HG03039 (cell line): ENCODE results near the gene AK1.

ENCODE experiments used
- ATAC-seq: cut with Tn5 transposase; IDR thresholded peaks from one replicate; pipeline ENCODE4 v1.9.1; 2021; ENCODE audit warnings: mild to moderate bottlenecking, moderate library complexity; ENCODE audit not compliant: unreplicated experiment

The AK1 gene

GRCh38 chr9:127877566-127877998 lies at the start of gene AK1:
TSS of gene AK1 (minus strand) at chr9:127877675. CDS start at chr9:127874617, 3,058 bp downstream.
- no peak for ATAC-seq

- ATAC-seq = no peak
Observed at GRCh38 chr9:127926906-127927200, 49.4 kb upstream of the AK1 start.

DNA sequence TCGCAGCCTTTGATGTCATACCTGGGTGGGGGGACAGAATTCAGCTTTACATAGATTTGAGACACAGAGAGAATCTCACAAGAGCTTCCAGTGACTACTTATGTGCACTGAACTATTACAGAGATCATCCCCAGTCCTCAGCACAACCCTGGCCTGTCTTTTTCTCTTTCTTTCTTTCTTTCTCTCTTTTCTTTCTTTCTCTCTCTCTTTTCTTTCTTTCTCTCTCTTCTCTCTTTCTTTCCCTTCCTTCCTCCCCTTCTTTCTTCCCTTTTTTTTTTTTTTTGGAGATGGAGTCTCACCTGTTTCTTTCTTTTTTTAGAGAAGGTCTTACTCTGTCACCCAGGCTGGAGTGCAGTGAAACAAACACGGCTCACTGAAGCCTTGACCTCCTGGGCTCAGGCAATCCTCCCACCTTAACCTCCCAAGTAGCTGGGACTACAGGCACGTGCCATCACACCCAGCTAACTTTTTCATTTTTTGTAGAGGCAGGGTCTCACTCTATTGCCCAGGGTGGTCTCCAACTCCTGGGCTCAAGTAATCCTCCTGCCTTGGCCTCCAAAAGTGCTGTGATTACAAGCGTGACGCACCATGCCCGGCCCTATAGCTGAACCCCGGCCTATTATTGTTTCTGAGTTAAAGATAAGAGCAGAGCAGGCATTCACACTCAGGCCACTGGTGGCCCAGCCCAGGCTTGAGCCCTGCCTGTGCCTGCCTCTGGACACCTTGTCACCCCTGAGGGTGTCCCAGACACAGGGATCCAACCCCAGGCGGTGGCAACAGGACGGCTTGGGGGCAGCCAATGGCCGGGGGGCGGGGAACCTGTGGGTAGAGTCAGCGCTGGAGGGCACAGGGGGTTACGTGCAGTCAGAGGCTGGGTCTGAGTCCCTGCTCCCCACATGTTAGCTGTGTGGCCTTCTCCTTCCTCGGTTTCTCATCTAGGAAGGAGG lies 48.8 kb upstream of the AK1 start:
- no peak for ATAC-seq

DNA sequence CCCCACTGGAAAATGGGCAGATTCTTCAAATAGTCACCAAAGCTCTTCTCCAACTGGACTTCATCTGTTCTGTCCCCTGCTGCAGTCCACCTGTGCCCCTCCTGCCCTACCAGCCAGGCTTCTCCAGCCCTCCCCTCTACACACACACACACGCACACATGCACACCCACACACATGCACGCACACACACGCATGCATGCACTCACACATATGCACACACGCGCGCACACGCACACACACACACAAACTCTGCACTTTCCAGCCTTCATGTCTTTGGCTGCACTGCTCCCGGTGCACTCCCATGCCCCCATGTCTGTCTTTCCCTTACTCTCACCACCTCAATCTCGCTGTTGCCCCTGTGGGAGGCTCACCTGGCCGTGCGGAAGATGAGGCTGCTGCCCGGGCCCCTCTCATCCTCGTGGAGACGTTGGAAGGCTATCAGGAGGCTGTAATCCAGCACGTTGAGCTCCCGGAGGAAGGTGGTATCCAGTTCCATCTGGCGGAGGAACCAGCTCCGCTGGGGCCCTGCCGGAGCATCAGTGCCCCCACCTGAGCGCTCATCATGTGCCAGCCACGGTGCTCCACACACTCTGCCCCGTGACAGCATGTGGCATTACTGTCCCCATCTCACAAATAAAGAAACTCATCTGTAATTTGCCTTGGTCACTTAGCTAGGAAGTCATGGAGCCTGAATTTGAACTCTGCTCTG lies 47.4 kb upstream of the AK1 start:
- ATAC-seq = no peak

GRCh38 chr9:127923771-127924170 lies 46.3 kb upstream of the AK1 start:
- ATAC-seq = no peak

DNA sequence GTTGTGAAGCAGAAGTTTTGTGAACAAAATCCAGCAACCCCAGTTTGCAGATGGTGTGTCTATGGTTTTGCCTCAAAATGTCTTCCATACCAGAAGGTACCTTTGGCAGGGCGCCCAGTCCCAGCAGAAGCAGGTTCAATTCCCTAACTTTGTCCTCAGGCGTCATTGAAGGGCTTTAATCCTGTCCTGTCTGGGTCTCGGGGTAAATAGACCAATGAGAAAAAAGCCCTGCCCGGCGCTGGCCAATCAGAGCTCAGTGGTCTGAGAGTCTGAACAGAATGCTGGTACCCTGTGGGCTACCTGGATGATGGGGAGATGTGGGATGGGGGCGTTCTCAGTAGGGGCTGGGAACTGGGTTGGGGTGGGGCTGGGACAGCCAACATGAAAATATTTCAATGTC lies 45.6 kb upstream of the AK1 start:
- no peak for ATAC-seq

- ATAC-seq = no peak
Observed at GRCh38 chr9:127921557-127922120, 44.2 kb upstream of the AK1 start.

DNA sequence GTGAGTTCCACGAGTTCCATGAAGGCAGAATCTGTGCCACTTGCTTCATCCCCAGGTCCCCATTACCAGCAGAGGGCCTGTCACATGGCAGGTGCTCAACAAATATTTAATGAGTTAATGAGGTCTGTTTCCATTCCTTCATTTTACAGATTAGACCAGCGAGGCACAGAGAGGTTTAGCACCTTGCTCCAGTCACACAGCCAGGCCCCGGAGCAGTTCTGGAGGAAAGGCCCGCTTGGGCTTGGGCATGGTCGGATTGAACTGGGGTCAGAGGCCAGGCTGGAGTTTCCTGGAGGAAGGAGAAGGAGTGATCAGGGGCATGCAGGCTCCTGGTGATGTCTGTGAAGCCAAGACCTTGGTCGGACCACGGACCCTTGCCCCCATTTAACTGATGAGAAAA lies 43.3 kb upstream of the AK1 start:
- ATAC-seq = no peak

GRCh38 chr9:127919253-127919815 lies 41.9 kb upstream of the AK1 start:
- no peak for ATAC-seq

- no peak for ATAC-seq
Observed at GRCh38 chr9:127918183-127919107, 41.0 kb upstream of the AK1 start.

- no peak for ATAC-seq
Observed at GRCh38 chr9:127917603-127918002, 40.1 kb upstream of the AK1 start.

DNA sequence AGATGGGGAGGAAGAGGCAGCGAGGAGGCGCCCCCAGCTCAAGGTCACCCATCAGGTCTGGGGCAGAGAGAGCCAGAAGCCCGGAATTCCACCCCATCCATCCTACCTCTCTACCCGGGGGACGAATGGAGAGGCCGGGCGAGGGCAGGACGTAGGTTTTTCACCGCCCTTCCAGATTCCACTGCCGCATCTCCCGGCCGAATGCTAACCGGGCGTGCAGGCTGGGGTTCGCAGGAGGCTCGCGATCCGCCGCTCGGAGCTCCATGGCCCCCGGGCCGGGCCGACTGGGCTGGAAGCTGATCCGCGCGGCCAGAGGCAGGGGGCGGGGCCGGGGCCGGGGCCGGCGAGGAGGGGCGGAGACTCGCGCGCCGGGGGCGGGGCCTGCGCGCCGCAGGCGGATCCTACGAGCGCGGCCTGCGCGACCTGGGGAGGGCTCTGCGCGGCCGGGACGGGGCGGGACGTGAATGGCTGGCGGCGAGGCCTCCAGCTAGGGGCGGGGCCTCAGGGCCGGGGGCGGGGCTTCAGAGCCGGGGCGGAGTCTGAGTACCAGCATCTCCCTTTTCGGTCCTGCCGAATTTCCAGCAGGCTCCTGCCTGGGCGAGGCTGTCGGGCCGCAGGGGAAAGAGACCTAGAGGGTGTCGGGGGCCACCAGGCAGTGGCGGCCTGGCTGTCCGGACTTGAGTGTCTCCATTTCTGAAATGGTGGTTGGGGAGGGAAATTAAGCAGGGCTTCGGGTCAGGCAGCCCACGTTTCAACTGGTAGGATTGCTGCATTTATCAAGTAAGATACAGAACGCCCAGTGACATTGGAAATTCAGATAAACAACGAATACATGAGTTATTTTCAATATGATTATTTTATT lies 39.5 kb upstream of the AK1 start, which contains the start of gene ST6GALNAC4:
Gene ST6GALNAC4 (minus strand): TSS at position 322 of the 862 bp plus-strand sequence. CDS start 622 bp downstream, outside the sequence.
- ATAC-seq = peak; percentile 60

GRCh38 chr9:127915801-127916719 lies 38.6 kb upstream of the AK1 start:
- ATAC-seq = no peak

- no peak for ATAC-seq
Observed at GRCh38 chr9:127915325-127915752, 37.9 kb upstream of the AK1 start.

DNA sequence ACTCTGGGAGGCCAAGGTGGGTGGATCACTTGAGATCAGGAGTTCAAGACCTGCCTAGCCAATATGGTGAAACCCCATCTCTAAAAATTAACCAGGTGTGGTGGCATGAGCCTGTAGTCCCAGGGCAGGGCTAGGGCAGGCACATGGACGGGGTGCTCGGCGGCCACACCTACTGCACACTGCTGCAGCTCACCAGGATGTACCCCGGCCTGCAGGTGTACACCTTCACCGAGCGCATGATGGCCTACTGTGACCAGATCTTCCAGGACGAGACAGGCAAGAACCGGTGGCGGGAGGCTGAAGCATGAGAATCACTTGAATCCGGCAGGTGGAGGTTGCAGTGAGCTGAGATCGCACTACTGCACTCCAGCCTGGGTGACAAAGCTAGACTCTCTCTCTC lies 36.2 kb upstream of the AK1 start:
- no peak for ATAC-seq

DNA sequence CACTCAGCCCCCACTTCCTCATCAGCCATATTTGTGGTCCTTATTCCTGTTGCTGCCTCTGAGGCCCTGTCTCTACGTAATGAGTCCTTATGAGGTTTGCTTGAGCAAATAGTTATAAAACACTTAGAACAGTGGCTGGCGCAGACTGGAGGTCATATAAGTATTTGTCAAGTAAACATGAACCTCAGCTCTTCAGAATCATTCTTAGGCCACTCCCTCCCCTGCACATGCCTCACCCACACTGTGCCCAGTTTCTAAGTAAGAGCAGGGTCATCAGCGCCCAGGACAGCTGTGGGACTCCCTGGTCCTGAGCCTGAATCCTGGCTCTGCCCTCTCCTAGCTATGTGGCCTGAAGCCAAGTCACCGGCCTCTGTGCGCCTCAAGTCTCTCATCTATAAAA lies 35.4 kb upstream of the AK1 start:
- ATAC-seq = no peak

DNA sequence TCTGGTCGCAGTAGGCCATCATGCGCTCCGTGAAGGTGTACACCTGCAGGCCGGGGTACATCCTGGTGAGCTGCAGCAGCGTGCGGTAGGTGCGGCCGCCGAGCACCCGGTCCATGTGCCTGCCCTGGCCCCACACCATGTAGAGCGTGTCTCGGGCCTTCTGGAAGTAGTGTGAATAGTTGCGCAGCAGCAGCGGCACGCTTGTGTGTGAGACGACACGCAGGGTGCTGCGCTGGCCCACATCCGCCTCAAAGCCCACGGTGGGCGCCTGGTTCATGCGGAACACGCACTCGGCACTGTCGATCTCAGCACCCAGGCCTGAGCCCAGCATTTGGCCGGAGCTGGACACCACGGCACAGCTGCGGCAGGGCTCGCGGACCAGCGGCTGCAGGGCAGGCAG lies 34.8 kb upstream of the AK1 start:
- no peak for ATAC-seq

DNA sequence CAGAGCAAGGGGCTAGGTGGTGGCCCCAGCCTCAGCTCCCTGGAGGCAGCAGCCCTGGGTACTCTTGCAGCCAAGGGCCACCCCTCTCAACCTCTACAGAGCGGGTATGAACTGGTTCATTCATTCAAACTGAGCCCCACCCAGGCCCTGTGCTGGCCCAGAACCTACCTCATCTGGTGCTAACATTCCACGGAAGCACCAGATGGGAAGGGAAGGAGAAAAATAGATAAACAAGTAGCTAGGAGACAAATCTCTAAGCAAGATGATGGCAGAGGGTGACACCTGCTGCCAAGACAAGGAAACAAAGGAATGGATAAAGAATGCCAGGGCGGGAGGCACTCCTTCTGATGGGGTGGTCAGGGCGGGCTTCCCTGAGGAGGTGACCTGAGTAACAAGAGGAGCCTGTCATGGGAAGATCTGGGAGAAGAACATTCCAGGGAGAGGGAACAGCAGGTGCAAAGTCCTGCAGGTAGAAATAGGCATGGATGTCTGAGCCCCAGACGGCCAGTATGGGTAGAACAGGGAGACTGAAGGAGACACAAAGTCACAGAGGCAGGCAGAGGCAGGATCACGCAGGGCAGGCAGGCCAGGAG lies 33.2 kb upstream of the AK1 start:
- no peak for ATAC-seq
